GM18502 (cell line): ENCODE data around the gene HHIP.
A peak's percentile ranks its signal among the peaks of the same experiment; 100 is the strongest.

Experiments used
- ATAC-seq: cut with Tn5 transposase; IDR thresholded peaks from one replicate; pipeline ENCODE4 v1.9.1; 2021; ENCODE audit warnings: mild to moderate bottlenecking; ENCODE audit not compliant: unreplicated experiment, poor library complexity

Gene HHIP

DNA sequence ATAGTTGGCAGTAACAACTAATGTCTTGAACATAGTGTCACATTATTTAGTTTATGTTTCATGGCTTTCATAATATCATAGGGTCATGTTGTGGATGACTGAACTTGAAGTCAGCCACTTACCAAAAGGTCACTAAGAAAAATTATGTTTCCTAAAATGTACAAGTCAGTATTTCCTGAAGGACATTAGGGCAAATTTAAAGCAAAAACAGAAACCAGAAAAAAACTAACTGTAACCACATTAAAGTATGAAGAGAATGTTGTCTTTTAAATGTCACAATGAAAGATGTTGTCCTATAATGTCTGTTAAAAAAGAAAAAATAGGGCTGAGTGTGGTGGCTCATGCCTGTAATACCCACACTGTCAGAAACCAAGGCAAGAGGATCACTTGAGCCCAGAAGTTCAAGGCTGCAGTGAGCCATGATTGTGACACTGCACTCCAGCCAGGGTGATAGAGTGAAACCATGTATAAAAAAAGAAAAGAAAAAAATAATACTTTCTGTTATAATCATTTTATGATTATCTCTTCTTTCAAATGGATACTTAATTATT, 55.8 kb downstream of the HHIP start:
- no peak for ATAC-seq

DNA sequence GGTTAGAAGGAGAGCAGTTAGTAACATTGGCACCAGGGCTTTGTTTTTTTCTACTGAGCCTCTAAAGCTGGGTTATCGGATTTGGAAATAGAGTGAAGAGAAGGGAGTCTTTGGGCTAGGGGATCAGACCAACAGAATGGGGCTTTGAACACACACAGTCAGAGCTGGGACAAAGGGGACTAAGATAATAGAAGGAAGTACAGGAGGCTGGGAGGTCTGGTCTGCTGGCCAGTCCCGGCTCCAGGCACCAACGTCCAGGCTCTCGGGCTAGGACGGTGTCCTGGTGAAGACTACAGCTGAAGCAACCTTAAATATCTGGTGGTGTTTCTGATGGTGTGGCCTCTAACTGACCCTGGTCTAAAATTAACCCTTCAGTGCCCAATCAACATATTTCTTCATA, 57.5 kb downstream of the HHIP start:
- no peak for ATAC-seq

DNA sequence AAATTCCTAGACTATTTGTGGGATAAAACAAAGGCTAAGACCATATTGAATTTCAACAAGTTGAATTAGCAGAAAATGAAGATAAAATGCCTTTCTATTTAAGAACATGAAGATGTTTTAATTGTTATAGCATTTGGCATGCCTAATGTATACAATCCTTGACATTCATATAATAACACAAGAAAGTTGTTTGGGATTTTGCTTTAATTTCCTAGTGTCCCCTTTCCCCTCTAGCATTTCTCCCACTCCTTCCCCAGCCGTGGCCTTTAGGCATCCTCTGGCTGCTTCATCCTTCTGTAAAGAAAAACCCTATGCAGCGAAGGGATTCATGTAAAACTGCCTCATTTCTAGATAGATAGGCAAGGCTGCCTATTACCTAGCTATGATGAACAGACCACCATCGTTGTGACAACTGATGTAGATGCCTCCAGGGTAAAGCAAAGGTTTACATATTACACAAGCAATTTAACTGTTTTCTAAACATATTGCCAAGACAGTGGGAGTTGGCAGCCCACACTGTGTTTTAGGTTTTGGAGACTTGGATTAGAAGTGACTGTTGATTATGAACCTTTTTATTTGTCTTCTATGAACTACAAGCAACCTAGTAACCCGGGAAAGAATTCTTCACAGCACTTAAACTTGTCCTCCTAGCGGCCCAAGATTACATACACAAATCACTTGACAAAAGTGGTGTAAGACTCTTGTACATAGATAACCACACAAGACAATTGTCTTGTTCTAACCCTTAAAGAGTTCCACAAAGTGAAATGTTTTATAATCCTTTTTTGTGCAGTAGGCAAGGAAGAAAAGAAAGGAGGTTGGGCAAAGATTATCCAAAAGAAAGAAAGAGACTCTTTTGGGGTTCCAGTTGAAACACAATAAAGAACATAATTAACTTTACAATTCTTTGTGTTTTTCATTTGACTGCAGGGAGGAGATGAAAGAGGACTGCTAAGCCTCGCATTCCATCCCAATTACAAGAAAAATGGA, 59.9 kb downstream of the HHIP start:
- no peak for ATAC-seq

- ATAC-seq, result no peak
Measured at GRCh38 chr4:144709159-144709558, 63.2 kb downstream of the HHIP start.

- no peak for ATAC-seq
Measured at GRCh38 chr4:144709793-144710525, 64.0 kb downstream of the HHIP start.

DNA sequence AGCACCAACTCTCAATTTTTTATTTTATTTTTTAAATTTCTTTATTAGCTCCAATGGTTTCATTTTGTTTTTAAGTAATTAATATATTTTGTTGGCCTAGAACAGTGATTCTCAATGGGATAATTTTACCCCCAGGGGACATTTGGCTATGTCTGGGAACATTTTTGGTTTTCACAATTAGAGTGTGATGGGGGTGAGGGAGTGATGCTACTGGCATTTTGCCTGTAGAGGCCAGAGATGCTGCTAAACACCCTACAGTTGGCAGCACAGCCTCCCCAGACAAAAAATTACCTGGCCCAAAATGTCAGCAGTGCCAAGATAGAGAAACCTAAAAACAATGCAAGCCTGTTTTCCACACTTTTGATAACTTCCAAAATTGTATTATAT, 64.6 kb downstream of the HHIP start:
- no peak for ATAC-seq

GRCh38 chr4:144711700-144712456, 65.9 kb downstream of the HHIP start:
- ATAC-seq, result no peak

GRCh38 chr4:144712775-144713174, 66.8 kb downstream of the HHIP start:
- ATAC-seq, result no peak

DNA sequence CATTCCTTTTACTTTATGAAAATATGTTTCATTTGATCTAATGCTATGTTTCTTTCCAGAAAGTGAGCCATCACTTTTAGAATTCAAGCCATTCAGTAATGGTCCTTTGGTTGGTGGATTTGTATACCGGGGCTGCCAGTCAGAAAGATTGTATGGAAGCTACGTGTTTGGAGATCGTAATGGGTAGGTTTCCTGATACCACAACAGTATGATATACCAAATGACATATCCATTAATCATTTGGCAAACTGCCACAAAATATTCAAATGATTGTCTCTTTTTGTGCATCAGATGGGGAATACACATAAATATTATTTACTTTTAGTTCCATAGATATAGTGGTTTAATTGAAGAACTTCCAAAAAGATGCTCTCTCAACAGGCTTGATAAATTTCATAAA, 68.2 kb downstream of the HHIP start:
- no peak for ATAC-seq

DNA sequence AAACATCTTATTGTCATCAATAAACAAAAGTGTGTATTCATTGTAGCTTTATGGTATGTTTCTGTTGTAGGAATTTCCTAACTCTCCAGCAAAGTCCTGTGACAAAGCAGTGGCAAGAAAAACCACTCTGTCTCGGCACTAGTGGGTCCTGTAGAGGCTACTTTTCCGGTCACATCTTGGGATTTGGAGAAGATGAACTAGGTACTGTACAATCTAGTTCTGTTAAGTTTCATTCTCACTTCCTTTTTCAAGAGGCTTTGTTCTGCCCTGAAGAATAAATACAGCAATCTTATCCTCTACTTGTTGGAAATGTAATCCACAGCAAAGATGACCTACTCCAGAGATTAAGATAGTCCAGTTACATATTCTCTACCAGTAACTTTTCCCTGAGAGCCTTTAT, 69.3 kb downstream of the HHIP start:
- ATAC-seq, result peak; percentile 69

DNA sequence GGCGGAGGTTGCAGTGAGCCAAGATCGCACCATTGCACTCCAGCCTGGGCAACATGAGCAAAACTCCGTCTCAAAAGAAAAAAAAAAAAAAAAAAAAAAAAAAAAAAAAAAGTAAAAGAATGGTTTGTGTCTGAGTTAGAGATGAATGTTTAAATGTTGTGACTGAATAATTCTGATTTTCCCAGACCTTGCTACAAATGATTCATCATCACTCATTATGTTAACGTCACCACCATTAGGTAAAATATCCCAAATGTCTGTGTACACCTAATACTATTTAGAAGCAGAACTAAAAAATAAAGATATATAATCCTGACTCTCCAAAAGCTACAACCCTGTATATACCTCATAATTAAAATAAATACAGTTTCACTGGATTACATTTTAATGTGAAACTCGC, 70.8 kb downstream of the HHIP start:
- no peak for ATAC-seq

- no peak for ATAC-seq
Measured at GRCh38 chr4:144718958-144719512, 73.1 kb downstream of the HHIP start.

- no peak for ATAC-seq
Measured at GRCh38 chr4:144720491-144720890, 74.5 kb downstream of the HHIP start.

DNA sequence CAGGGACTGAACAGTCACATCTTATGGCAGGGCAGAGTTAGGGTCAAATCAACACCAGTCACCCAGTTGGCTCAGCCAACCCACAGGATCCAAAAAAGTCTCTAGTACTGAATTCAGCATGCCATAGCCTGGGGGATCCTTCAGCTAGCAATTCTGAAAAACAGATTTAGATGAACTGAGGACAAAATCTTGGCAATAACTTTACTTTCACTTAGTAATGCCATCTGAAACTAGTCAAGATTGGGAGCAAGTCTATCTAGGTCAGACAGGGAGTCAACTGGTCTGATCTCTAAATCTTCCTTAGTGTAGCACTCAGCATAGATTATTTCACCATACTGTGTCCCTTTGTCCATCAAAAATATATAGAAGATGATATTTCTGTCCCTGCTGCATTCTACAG, 76.0 kb downstream of the HHIP start:
- no peak for ATAC-seq

- ATAC-seq, result no peak
Measured at GRCh38 chr4:144723471-144723870, 77.5 kb downstream of the HHIP start.

DNA sequence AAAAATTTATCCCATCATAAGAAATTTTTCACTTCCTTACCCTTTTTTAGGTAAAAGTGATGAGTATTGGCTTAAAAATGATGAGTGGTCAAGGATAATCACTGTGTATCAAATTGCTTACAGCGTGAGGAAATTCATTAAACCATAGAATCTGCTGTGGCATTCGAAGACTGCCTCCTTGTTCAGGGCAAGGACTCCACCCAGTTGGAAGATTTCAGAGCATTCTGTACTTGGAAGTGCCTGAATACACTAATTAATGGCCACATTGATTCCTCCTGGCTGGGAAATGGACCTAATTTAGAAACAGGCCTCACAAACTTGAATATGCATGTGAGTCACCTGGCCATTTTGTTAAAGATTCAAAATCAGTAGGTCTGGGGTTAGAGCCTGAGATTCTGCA, 83.2 kb downstream of the HHIP start:
- ATAC-seq, result no peak

- no peak for ATAC-seq
Measured at GRCh38 chr4:144732584-144733428, 86.8 kb downstream of the HHIP start.

GRCh38 chr4:144733566-144733965, 87.6 kb downstream of the HHIP start:
- ATAC-seq, result no peak

- ATAC-seq, result no peak
Measured at GRCh38 chr4:144734522-144734921, 88.6 kb downstream of the HHIP start.
